Left lung (tissue), 10 donors: ENCODE results near the gene GOLT1B. TPM values are rescaled to one million over a fixed set of nuclear protein-coding genes. Genes with fewer than 3 reads are reported as not detected.

Source experiments
- ATAC-seq: fragments of 200-7000 bp; cut with Tn5 transposase; one replicate; pipeline ENCODE4 v1.9.1; 2020; ENCODE audit warnings: moderate library complexity
- DNase-seq, 4 donors: peaks; one replicate each; pipeline ENCODE4 v3.0.0-alpha.2; 2013 to 2020
- H3K27ac ChIP-seq, 2 donors: fragments of 200-600 bp; sonication (generic) in 1 of 2; one replicate each; pipeline versions ENCODE4 v1.5.0 to v1.8.0; 2020 to 2021
- H3K27me3 ChIP-seq, 2 donors: fragments of 200-600 bp; sonication (generic) in 1 of 2; one replicate each; pipeline versions ENCODE4 v1.5.0 to v1.8.0; 2020 to 2021
- H3K36me3 ChIP-seq, 2 donors: fragments of 200-600 bp; sonication (generic) in 1 of 2; one replicate each; pipeline versions ENCODE4 v1.5.0 to v1.8.0; 2020 to 2021
- H3K4me1 ChIP-seq, 2 donors: fragments of 200-600 bp; one replicate each; pipeline ENCODE4 v1.8.0; 2021
- H3K4me3 ChIP-seq, 2 donors: fragments of 200-600 bp; sonication (generic) in 1 of 2; one replicate each; pipeline versions ENCODE4 v1.5.0 to v1.8.0; 2020 to 2021; ENCODE audit warnings: mild to moderate bottlenecking in 1 of 2
- H3K9me3 ChIP-seq, 2 donors: fragments of 200-600 bp; sonication (generic) in 1 of 2; one replicate each; pipeline versions ENCODE4 v1.5.0 to v1.8.0; 2020 to 2021
- intact Hi-C, 2 donors: fragments of 100-400 bp; cut with DNase I; formaldehyde crosslinking; loops; one replicate each; pipeline versions ENCODE4 v1.11.2 to v1.14.2; 2022
- polyA plus RNA-seq, 6 donors: library from polyadenylated mRNA; unstranded; fragments of 120-200 nt; gene quantifications; one replicate each; pipeline ENCODE4 v1.2.1, GENCODE V29; 2013; ENCODE audit not compliant: insufficient read length in 6 of 6
- total RNA-seq, 2 donors: library from RNA; stranded (reverse); fragmentation: NEBNext Ultra II Directional; extraction: Animal tissue kit (Norgen Biotek cat#: 25700); gene quantifications; one replicate each; pipeline ENCODE4 v1.2.1, GENCODE V29; 2021
- TF ChIP-seq, protein P1 (sequence below), 2 donors: fragments of 200-600 bp; sonication (generic) in 1 of 2; IDR thresholded peaks; one replicate each; pipeline versions ENCODE4 v1.5.0 to v1.8.0; 2021; ENCODE audit warnings: antibody characterized with exemption in 2 of 2
- donor health status: DM: no; HTN: yes; CAD: no.
- donor health status: DM: no; HTN: no; CAD: no.

The GOLT1B gene
- total and polyA plus RNA-seq, 8 donors: 33.9 to 51.9 (median 39.6) TPM

DNA sequence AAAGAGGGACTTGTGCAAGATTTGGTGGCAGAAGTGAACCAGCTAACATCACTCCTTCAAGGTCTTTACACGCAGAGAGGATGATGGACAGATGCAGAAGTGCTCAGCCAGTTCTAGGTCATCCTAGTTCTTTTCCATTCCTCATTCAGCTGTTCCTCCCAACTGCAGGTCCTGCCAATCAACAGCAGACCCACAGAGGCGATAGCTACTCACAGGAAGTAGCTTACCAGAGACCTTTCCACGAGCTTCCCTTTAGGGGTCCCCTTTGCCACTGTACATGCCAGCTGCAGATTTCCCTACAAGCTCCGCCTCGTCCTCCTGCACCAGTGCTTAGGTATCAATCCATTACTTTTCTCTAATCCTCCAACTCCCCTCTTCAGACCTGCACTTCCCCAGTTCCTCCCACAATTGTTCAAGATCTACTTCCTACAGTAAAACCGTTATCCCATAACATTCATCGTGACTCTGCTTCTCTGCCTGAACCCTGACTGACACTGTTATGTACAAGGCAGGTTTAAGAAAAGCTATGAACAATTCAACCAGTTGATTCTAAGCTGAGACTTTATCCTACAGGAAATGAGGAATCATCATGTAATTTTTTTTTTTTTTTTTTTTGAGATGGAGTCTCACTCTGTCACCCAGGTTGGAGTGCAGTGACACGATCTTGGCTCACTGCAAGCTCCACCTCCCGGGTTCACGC lies 22.7 kb upstream of the GOLT1B start:
- peaks cover 5 to 96% of the 10 kb centered on the region in 2 donors for H3K36me3 ChIP-seq
- H3K27ac ChIP-seq: no peak overlapping the region
- no peaks in the 10 kb centered on the region for H3K27me3 ChIP-seq
- TF ChIP-seq, protein P1, sequence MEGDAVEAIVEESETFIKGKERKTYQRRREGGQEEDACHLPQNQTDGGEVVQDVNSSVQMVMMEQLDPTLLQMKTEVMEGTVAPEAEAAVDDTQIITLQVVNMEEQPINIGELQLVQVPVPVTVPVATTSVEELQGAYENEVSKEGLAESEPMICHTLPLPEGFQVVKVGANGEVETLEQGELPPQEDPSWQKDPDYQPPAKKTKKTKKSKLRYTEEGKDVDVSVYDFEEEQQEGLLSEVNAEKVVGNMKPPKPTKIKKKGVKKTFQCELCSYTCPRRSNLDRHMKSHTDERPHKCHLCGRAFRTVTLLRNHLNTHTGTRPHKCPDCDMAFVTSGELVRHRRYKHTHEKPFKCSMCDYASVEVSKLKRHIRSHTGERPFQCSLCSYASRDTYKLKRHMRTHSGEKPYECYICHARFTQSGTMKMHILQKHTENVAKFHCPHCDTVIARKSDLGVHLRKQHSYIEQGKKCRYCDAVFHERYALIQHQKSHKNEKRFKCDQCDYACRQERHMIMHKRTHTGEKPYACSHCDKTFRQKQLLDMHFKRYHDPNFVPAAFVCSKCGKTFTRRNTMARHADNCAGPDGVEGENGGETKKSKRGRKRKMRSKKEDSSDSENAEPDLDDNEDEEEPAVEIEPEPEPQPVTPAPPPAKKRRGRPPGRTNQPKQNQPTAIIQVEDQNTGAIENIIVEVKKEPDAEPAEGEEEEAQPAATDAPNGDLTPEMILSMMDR (IDR thresholded peaks at IDR 0.05): no peak
- H3K4me1 ChIP-seq: no peaks in the 10 kb centered on the region
- no peak for ATAC-seq
- DNase-seq: no peak
- no peaks in the 10 kb centered on the region for H3K9me3 ChIP-seq
- H3K4me3 ChIP-seq: no peak overlapping the region
- intact Hi-C loops: no loop called here

DNA sequence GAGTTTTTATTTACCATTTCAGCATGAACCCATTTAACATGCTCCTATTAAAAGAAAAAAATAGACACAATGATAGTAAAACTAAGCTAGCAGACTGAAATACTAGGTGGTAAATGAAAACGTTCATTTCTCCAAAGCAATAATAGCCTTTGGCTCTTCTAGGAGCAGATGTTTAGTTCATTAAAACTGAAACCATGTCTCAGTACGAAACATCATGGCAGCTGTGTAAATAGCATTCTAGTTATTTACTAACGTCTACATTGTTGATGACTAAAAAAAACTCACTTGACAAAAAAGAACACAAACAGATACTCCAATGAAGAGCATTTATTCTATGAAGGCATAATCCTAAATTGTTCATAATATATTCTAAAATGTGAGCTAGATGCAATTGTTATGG lies 18.1 kb upstream of the GOLT1B start:
- Histone ChIP-seq H3K9me3 (no peaks in the 10 kb centered on the region), H3K4me1 (no peaks in the 10 kb centered on the region), H3K27ac (no peak overlapping the region), H3K27me3 (no peaks in the 10 kb centered on the region), H3K36me3 (peaks cover 5 to 81% of the 10 kb centered on the region in 2 donors), H3K4me3 (no peak overlapping the region)
- no peak for DNase-seq
- TF ChIP-seq, protein P1 (IDR thresholded peaks at IDR 0.05): no peak
- intact Hi-C loops: no loop called here
- no peak for ATAC-seq

DNA sequence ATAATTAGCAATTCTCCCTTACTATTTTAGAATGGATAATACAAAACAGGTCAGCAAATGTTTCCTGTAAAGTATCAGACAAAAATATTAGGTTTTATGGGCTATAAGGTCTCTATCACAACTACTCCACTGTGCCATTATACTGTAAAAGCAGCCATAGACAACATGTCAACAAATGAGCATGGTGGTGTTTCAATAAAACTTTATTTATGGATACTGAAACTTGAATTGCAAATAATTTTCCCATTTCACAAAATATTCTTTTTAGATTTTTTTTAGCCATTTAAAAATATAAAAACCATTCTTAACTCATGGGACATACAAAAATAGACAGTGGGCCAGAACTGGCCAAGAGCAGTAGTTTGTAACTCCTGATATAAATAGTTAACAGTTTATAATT lies 15.6 kb upstream of the GOLT1B start:
- TF ChIP-seq, protein P1 (IDR thresholded peaks at IDR 0.05): no peak
- DNase-seq: no peak
- no peaks in the 10 kb centered on the region for H3K4me1 ChIP-seq
- H3K36me3 ChIP-seq: peaks cover 5 to 83% of the 10 kb centered on the region in 2 donors
- no peak overlapping the region for H3K4me3 ChIP-seq
- intact Hi-C loops: no loop called here
- H3K27ac ChIP-seq: no peak overlapping the region
- H3K9me3 ChIP-seq: no peaks in the 10 kb centered on the region
- ATAC-seq: no peak
- H3K27me3 ChIP-seq: no peaks in the 10 kb centered on the region

DNA sequence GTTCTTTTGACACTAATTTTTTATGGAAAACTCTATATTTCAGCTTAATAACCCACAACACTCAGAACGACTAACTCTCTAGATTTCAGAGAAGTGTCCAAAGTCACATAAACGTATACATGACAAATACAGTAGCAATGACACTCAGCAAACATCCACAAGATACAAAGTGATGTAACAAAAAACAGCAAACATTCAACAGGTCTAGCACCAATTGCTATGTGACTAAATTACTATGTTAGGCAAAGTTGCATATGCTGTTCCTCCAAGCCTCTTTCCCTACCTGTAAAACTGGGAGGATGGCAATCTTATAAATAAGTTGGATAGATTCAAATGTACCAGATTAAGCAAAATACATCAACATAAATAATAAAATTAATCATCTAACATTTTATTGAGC lies 1.8 kb upstream of the GOLT1B start:
- H3K27me3 ChIP-seq: no peaks in the 10 kb centered on the region
- H3K36me3 ChIP-seq: peaks cover 3 to 41% of the 10 kb centered on the region in 2 donors
- no peaks in the 10 kb centered on the region for H3K9me3 ChIP-seq
- no peak for DNase-seq
- intact Hi-C loops: no loop called here
- peaks cover 26 to 34% of the 10 kb centered on the region in 2 donors for H3K4me1 ChIP-seq
- no peak for ATAC-seq
- no peak overlapping the region for H3K27ac ChIP-seq
- TF ChIP-seq, protein P1 (IDR thresholded peaks at IDR 0.05): no peak
- peak overlapping the region in 1 of 2 donors; percentile 93 for H3K4me3 ChIP-seq

GRCh38 chr12:21500786-21501257 lies 767 bp upstream of the GOLT1B start:
- Histone ChIP-seq H3K4me3 (peak overlapping the region; percentile 87 to 93), H3K27me3 (no peaks in the 10 kb centered on the region), H3K36me3 (peaks cover 3 to 30% of the 10 kb centered on the region in 2 donors), H3K27ac (peak overlapping the region; percentile 87 to 91), H3K4me1 (peaks cover 26 to 45% of the 10 kb centered on the region in 2 donors), H3K9me3 (no peaks in the 10 kb centered on the region)
- DNase-seq (no peak), ATAC-seq (no peak)
- TF ChIP-seq, protein P1 (IDR thresholded peaks at IDR 0.05): no peak
- intact Hi-C loops: no loop called here
